Measurements from ENCODE around the gene PAM.

GRCh38 chr5:102930244-102930643 lies 175.1 kb downstream of the PAM start:
- TF ChIP-seq POLR2AphosphoS5 (IDR thresholded peaks at IDR 0.05; ENCODE audit: low read depth, low read length): no peak
- no peak for TF ChIP-seq POLR2A (IDR thresholded peaks at IDR 0.05; ENCODE audit: low read depth, low read length)

Data from GM12892 (cell line).